IPS-15b (cell line): ENCODE measurements around the gene DHX40.
A peak's percentile ranks its signal among the peaks of the same experiment; 100 is the strongest.
"Not testable (repeated sequence)": the region's sequence is repeated elsewhere in the genome, so short reads cannot be mapped to it uniquely, and the experiment has no call there.

ENCODE experiments used
- H3K27me3 ChIP-seq: one replicate; pipeline ENCODE4 v1.6.1; 2013; ENCODE audit warnings: low read length; ENCODE audit not compliant: control insufficient read depth, insufficient read depth
- H3K36me3 ChIP-seq: one replicate; pipeline ENCODE4 v1.6.1; 2013; ENCODE audit warnings: low read length; ENCODE audit not compliant: control insufficient read depth, insufficient read depth
- H3K4me1 ChIP-seq: one replicate; pipeline ENCODE4 v1.6.1; 2013; ENCODE audit warnings: mild to moderate bottlenecking, low read length; ENCODE audit not compliant: control insufficient read depth, insufficient read depth
- H3K4me3 ChIP-seq: one replicate; pipeline ENCODE4 v1.5.1; 2013; ENCODE audit warnings: low read depth, low read length
- H3K9ac ChIP-seq: one replicate; pipeline ENCODE4 v1.6.1; 2013; ENCODE audit warnings: low read depth, mild to moderate bottlenecking, low read length
- H3K9me3 ChIP-seq: one replicate; pipeline ENCODE4 v1.6.1; 2013; ENCODE audit warnings: mild to moderate bottlenecking, low read length; ENCODE audit not compliant: control insufficient read depth, insufficient read depth

The DHX40 gene

GRCh38 chr17:59565171-59565958, at the start of gene DHX40:
Gene DHX40, plus strand, starts transcription at chr17:59565610. Its CDS starts 62 bp downstream, at chr17:59565672.
- peaks cover 14% of the 10 kb centered on the region for H3K27me3 ChIP-seq
- H3K9me3 ChIP-seq: peaks cover 8% of the 10 kb centered on the region
- no peaks in the 10 kb centered on the region for H3K4me1 ChIP-seq
- H3K4me3 ChIP-seq: peak within 1 kb of the TSS; percentile 91
- peak within 1 kb of the TSS; percentile 57 for H3K9ac ChIP-seq
- H3K36me3 ChIP-seq: no peaks in the 10 kb centered on the region

- H3K4me3 ChIP-seq: no peak overlapping the region
- H3K9ac ChIP-seq: no peak overlapping the region
Observed at GRCh38 chr17:59516451-59516850, 49.0 kb upstream of the DHX40 start.

GRCh38 chr17:59519132-59519531, 46.3 kb upstream of the DHX40 start:
- peaks cover 1% of the 10 kb centered on the region for H3K4me1 ChIP-seq
- no peaks in the 10 kb centered on the region for H3K36me3 ChIP-seq
- no peak overlapping the region for H3K4me3 ChIP-seq
- H3K9me3 ChIP-seq: no peaks in the 10 kb centered on the region
- no peak overlapping the region for H3K9ac ChIP-seq
- no peaks in the 10 kb centered on the region for H3K27me3 ChIP-seq

More at GRCh38 chr17:59516451-59516850, 49.0 kb upstream of the DHX40 start:
- H3K27me3 ChIP-seq: no peaks in the 10 kb centered on the region
- H3K9me3 ChIP-seq: no peaks in the 10 kb centered on the region
- H3K36me3 ChIP-seq: no peaks in the 10 kb centered on the region
- peaks cover 3% of the 10 kb centered on the region for H3K4me1 ChIP-seq

GRCh38 chr17:59520251-59520650, 45.2 kb upstream of the DHX40 start:
- Histone ChIP-seq H3K4me3 (no peak overlapping the region), H3K4me1 (no peaks in the 10 kb centered on the region)

GRCh38 chr17:59521465-59522126, 43.8 kb upstream of the DHX40 start:
- no peaks in the 10 kb centered on the region for H3K9me3 ChIP-seq
- H3K4me3 ChIP-seq: no peak overlapping the region
- no peaks in the 10 kb centered on the region for H3K4me1 ChIP-seq
- H3K36me3 ChIP-seq: no peaks in the 10 kb centered on the region
- H3K27me3 ChIP-seq: no peaks in the 10 kb centered on the region
- no peak overlapping the region for H3K9ac ChIP-seq

More at GRCh38 chr17:59520251-59520650, 45.2 kb upstream of the DHX40 start:
- Histone ChIP-seq H3K36me3 (no peaks in the 10 kb centered on the region), H3K9ac (no peak overlapping the region), H3K27me3 (no peaks in the 10 kb centered on the region), H3K9me3 (no peaks in the 10 kb centered on the region)

- H3K4me3 ChIP-seq, H3K4me1 ChIP-seq, H3K36me3 ChIP-seq, H3K27me3 ChIP-seq, H3K9ac ChIP-seq, H3K9me3 ChIP-seq: not testable (repeated sequence)
Observed at GRCh38 chr17:59524930-59525329, 40.5 kb upstream of the DHX40 start.

- H3K4me1 ChIP-seq: no peaks in the 10 kb centered on the region
- H3K9me3 ChIP-seq: no peaks in the 10 kb centered on the region
- H3K27me3 ChIP-seq: no peaks in the 10 kb centered on the region
- no peak overlapping the region for H3K9ac ChIP-seq
- H3K36me3 ChIP-seq: no peaks in the 10 kb centered on the region
- H3K4me3 ChIP-seq: no peak overlapping the region
Observed at GRCh38 chr17:59525668-59526067, 39.7 kb upstream of the DHX40 start.

GRCh38 chr17:59526451-59526850, 39.0 kb upstream of the DHX40 start:
- Histone ChIP-seq H3K4me1 (no peaks in the 10 kb centered on the region), H3K9me3 (no peaks in the 10 kb centered on the region), H3K4me3 (no peak overlapping the region), H3K9ac (no peak overlapping the region), H3K27me3 (no peaks in the 10 kb centered on the region), H3K36me3 (no peaks in the 10 kb centered on the region)

- Histone ChIP-seq H3K36me3 (no peaks in the 10 kb centered on the region), H3K27me3 (no peaks in the 10 kb centered on the region), H3K9me3 (no peaks in the 10 kb centered on the region), H3K4me3 (no peak overlapping the region), H3K9ac (no peak overlapping the region), H3K4me1 (no peaks in the 10 kb centered on the region)
Observed at GRCh38 chr17:59527325-59527917, 38.0 kb upstream of the DHX40 start.

GRCh38 chr17:59527931-59528330, 37.5 kb upstream of the DHX40 start:
- H3K36me3 ChIP-seq: no peaks in the 10 kb centered on the region
- no peaks in the 10 kb centered on the region for H3K4me1 ChIP-seq
- no peaks in the 10 kb centered on the region for H3K9me3 ChIP-seq
- H3K4me3 ChIP-seq: no peak overlapping the region
- no peaks in the 10 kb centered on the region for H3K27me3 ChIP-seq
- no peak overlapping the region for H3K9ac ChIP-seq

GRCh38 chr17:59530531-59530930, 34.9 kb upstream of the DHX40 start:
- H3K4me1 ChIP-seq: no peaks in the 10 kb centered on the region
- no peak overlapping the region for H3K9ac ChIP-seq
- no peaks in the 10 kb centered on the region for H3K9me3 ChIP-seq
- H3K36me3 ChIP-seq: no peaks in the 10 kb centered on the region
- no peaks in the 10 kb centered on the region for H3K27me3 ChIP-seq
- no peak overlapping the region for H3K4me3 ChIP-seq

- Histone ChIP-seq H3K4me1 (no peaks in the 10 kb centered on the region), H3K9ac (no peak overlapping the region), H3K27me3 (no peaks in the 10 kb centered on the region), H3K36me3 (no peaks in the 10 kb centered on the region), H3K4me3 (no peak overlapping the region), H3K9me3 (no peaks in the 10 kb centered on the region)
Observed at GRCh38 chr17:59533694-59534093, 31.7 kb upstream of the DHX40 start.
